ENCODE data around the gene ZNF423.
"Not testable (repeated sequence)": the region's sequence is repeated elsewhere in the genome, so short reads cannot be mapped to it uniquely, and the experiment has no call there.

The ZNF423 gene

GRCh38 chr16:49519008-49519656 lies 336.8 kb downstream of the ZNF423 start:
- no peak for DNase-seq (ENCODE audit: low spot score)
- no peak for FAIRE-seq

- FAIRE-seq (no peak), DNase-seq (ENCODE audit: low spot score) (no peak)
Measured at GRCh38 chr16:49516382-49517036, 339.4 kb downstream of the ZNF423 start.

- FAIRE-seq: no peak
- DNase-seq (ENCODE audit: low spot score): no peak
Measured at GRCh38 chr16:49515861-49516260, 340.1 kb downstream of the ZNF423 start.

- FAIRE-seq: no peak
- no peak for DNase-seq (ENCODE audit: low spot score)
Measured at GRCh38 chr16:49515016-49515565, 340.8 kb downstream of the ZNF423 start.

GRCh38 chr16:49514073-49514980 lies 341.6 kb downstream of the ZNF423 start:
- DNase-seq (ENCODE audit: low spot score) (no peak), FAIRE-seq (no peak)

- FAIRE-seq (no peak), DNase-seq (ENCODE audit: low spot score) (no peak)
Measured at GRCh38 chr16:49513040-49513439, 342.9 kb downstream of the ZNF423 start.

GRCh38 chr16:49510654-49511305 lies 345.1 kb downstream of the ZNF423 start:
- DNase-seq (ENCODE audit: low spot score): no peak
- no peak for FAIRE-seq

GRCh38 chr16:49510141-49510540 lies 345.8 kb downstream of the ZNF423 start:
- no peak for FAIRE-seq
- no peak for DNase-seq (ENCODE audit: low spot score)

GRCh38 chr16:49506058-49507013 lies 349.6 kb downstream of the ZNF423 start:
- not testable (repeated sequence) for DNase-seq (ENCODE audit: low spot score); FAIRE-seq

- DNase-seq (ENCODE audit: low spot score) (no peak), FAIRE-seq (no peak)
Measured at GRCh38 chr16:49505556-49505955, 350.4 kb downstream of the ZNF423 start.

GRCh38 chr16:49504626-49505025 lies 351.3 kb downstream of the ZNF423 start:
- no peak for FAIRE-seq
- no peak for DNase-seq (ENCODE audit: low spot score)

- DNase-seq (ENCODE audit: low spot score) (no peak), FAIRE-seq (no peak)
Measured at GRCh38 chr16:49504023-49504364, 351.9 kb downstream of the ZNF423 start.

- DNase-seq (ENCODE audit: low spot score): no peak
- FAIRE-seq: no peak
Measured at GRCh38 chr16:49503256-49504022, 352.5 kb downstream of the ZNF423 start.

- DNase-seq (ENCODE audit: low spot score) (no peak), FAIRE-seq (no peak)
Measured at GRCh38 chr16:49502136-49502881, 353.6 kb downstream of the ZNF423 start.

- FAIRE-seq: no peak
- DNase-seq (ENCODE audit: low spot score): no peak
Measured at GRCh38 chr16:49499869-49500610, 355.9 kb downstream of the ZNF423 start.

- FAIRE-seq: no peak
- DNase-seq (ENCODE audit: low spot score): no peak
Measured at GRCh38 chr16:49499414-49499785, 356.5 kb downstream of the ZNF423 start.

- FAIRE-seq: no peak
- DNase-seq (ENCODE audit: low spot score): no peak
Measured at GRCh38 chr16:49498666-49499413, 357.1 kb downstream of the ZNF423 start.
